ENCODE measurements around the gene MFSD1. TPM values are rescaled to one million over a fixed set of nuclear protein-coding genes. Genes with fewer than 3 reads are reported as not detected.

The MFSD1 gene
- total and polyA plus RNA-seq, 2 of the 4 experiments (the other 2 are of a cell fraction): 50.4 to 64.2 TPM

DNA sequence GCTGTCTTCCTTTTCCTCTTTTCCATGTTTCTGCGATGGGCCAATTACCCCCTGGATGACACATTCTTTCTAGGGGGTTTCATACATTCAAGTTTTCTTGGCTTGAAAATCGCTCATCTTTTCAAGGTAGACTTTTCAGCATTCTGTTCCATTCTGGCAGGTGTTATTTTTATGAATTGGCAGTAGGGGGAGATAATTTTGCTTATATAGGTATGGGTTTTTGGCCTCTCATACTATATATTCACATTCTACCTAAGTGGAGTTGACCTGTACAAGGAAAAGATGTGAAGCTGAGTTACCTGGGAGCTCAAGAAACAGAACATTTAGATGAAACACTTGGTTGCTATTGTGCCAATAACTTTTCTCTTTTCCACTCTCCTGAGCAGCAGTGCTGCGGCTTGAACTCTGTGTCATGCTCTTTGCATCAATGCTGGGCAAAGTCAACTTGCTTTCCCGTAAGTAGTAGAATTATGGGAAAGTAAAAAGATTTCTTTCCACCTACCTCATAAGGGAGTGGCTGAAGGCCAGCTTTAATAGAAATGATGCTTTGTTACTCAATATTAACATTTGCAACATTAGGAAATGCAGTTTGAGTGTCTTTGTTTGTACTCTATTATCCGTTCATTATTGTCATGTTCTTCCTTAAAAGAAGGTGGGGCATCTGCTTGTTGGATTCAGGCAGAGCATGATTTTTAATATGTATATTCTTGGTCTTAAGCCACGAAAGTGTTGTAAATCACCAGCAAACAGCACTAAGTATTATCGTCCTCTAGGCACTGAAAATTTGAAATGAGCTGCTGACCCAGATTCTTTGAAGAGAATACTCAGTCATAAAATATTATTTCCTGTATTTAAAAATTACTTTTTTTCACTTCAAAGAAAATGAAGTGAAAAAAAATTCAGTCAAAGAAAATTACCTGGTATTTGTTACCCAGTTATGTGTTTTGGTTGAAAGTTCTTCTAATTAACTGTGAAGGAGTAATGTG is 27.7 kb upstream of the MFSD1 start:
- no peak overlapping the region for H2BK5ac ChIP-seq (ENCODE audit: low read depth, low read length, poor library complexity, severe bottlenecking)
- H3K56ac ChIP-seq (ENCODE audit: extremely low read depth, insufficient read depth, low read length): no peak overlapping the region
- ChIA-PET CTCF (interaction anchor here (0.7 kb wide), 1 partner anchor 1246 kb away, joined by 3 read pairs; no protein-coding TSS in a partner anchor), POLR2A (ENCODE audit: unreplicated experiment) (no interaction called here)
- H3K14ac ChIP-seq (replicated peaks; ENCODE audit: low read depth, low read length): no peak overlapping the region
- 0 out of 2 replicates have a peak overlapping the region, but pooled peaks have one; percentile 12 for H2BK20ac ChIP-seq (ENCODE audit: low read depth, low read length)
- dilution Hi-C loops (cut with HindIII; ENCODE audit: low sequenced_read_pairs, unreplicated experiment) (no loop called here), in situ Hi-C loops (cut with MboI; ENCODE audit: low sequenced_read_pairs) (no loop called here), intact Hi-C loops (cut with micrococcal nuclease) (no loop called here)
- peaks cover 6% of the 10 kb centered on the region; the same call in 1 of the 2 replicates for H3K9me1 ChIP-seq (ENCODE audit: insufficient read depth, low read length)
- ATAC-seq (ENCODE audit: low read depth) (no peak), DNase-seq (peak; percentile 79)
- WGBS, 2 experiments (ENCODE audit: extremely low coverage in 2 of 2, insufficient read length in 1 of 2): no CpG with 5 or more reads among the region's 7 CpGs
- no peak overlapping the region for H3K9ac ChIP-seq (ENCODE audit: low read depth, low read length)
- no peak overlapping the region for H2AFZ ChIP-seq (replicated peaks; ENCODE audit: low read length, poor library complexity)
- no peak overlapping the region for H3K4me3 ChIP-seq (ENCODE audit: insufficient read depth, low read depth, low read length)
- no peak for TF ChIP-seq NFE2L2 (IDR thresholded peaks at IDR 0.05; ENCODE audit: low read depth, low read length)
- no peak for TF ChIP-seq MAFK (IDR thresholded peaks at IDR 0.05; ENCODE audit: low read depth, low read length)
- TF ChIP-seq RFX5 (IDR thresholded peaks at IDR 0.05; ENCODE audit: low read depth, low read length): no peak
- TF ChIP-seq, protein P1, sequence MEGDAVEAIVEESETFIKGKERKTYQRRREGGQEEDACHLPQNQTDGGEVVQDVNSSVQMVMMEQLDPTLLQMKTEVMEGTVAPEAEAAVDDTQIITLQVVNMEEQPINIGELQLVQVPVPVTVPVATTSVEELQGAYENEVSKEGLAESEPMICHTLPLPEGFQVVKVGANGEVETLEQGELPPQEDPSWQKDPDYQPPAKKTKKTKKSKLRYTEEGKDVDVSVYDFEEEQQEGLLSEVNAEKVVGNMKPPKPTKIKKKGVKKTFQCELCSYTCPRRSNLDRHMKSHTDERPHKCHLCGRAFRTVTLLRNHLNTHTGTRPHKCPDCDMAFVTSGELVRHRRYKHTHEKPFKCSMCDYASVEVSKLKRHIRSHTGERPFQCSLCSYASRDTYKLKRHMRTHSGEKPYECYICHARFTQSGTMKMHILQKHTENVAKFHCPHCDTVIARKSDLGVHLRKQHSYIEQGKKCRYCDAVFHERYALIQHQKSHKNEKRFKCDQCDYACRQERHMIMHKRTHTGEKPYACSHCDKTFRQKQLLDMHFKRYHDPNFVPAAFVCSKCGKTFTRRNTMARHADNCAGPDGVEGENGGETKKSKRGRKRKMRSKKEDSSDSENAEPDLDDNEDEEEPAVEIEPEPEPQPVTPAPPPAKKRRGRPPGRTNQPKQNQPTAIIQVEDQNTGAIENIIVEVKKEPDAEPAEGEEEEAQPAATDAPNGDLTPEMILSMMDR (conservative IDR thresholded peaks at IDR 0.05; ENCODE audit: low read depth, low read length): no peak
- no peak for TF ChIP-seq USF2 (IDR thresholded peaks at IDR 0.05; ENCODE audit: low read depth, low read length)
- no peak for TF ChIP-seq SMC3 (IDR thresholded peaks at IDR 0.05; ENCODE audit: low read depth, low read length)
- TF ChIP-seq BHLHE40 (IDR thresholded peaks at IDR 0.05; ENCODE audit: low read depth, low read length): no peak
- TF ChIP-seq RCOR1 (IDR thresholded peaks at IDR 0.05; ENCODE audit: insufficient replicate concordance, low read length): no peak
- H3K23ac ChIP-seq (ENCODE audit: low read depth, low read length): no peak overlapping the region
- H2BK15ac ChIP-seq (ENCODE audit: low read depth, low read length): 0 out of 3 replicates have a peak overlapping the region, but pooled peaks have one; percentile 31
- H3K9me3 ChIP-seq (ENCODE audit: control insufficient read depth, insufficient read depth, low read length): no peaks in the 10 kb centered on the region
- no TSS peak for BruUV-seq (replicated peaks)
- no peak overlapping the region for H3K18ac ChIP-seq (ENCODE audit: low read depth, low read length)
- no peaks in the 10 kb centered on the region for H3K79me1 ChIP-seq (ENCODE audit: low read depth in 1 of 2, low read length in 2 of 2)
- no peak overlapping the region for H3K4me2 ChIP-seq (ENCODE audit: low read depth, low read length)
- H4K91ac ChIP-seq (ENCODE audit: insufficient read depth, low read depth, low read length): no peak overlapping the region
- no peak overlapping the region for H3K27ac ChIP-seq (ENCODE audit: insufficient read depth, low read length)
- no peak overlapping the region for H2BK120ac ChIP-seq (ENCODE audit: low read depth, low read length)
- no peaks in the 10 kb centered on the region for H3K36me3 ChIP-seq (ENCODE audit: control insufficient read depth, insufficient read depth, low read length)
- H2AK5ac ChIP-seq (ENCODE audit: low read depth, low read length): no peak overlapping the region
- H4K5ac ChIP-seq (ENCODE audit: low read depth, low read length): no peak overlapping the region
- H3K4ac ChIP-seq (ENCODE audit: low read depth, low read length): no peak overlapping the region
- H4K8ac ChIP-seq (ENCODE audit: low read depth in 2 of 2, low read length in 2 of 2): no peak overlapping the region
- H4K20me1 ChIP-seq (ENCODE audit: insufficient read depth, low read length): no peaks in the 10 kb centered on the region
- peaks cover 23% of the 10 kb centered on the region for H3K4me1 ChIP-seq (ENCODE audit: control insufficient read depth, insufficient read depth, low read length)
- no peak overlapping the region for H2AK9ac ChIP-seq (replicated peaks; ENCODE audit: low read depth, low read length, poor library complexity)
- no peaks in the 10 kb centered on the region for H3K27me3 ChIP-seq (ENCODE audit: control insufficient read depth, insufficient read depth, low read length)

Measured in IMR-90 (cell line).